ENCODE results near the gene KAZALD1. TPM values are rescaled to one million over a fixed set of nuclear protein-coding genes. Genes with fewer than 3 reads are reported as not detected.

The KAZALD1 gene
- total RNA-seq, 4 donors from 2014 or later = 1.0 to 4.0 (median 2.6) TPM

DNA sequence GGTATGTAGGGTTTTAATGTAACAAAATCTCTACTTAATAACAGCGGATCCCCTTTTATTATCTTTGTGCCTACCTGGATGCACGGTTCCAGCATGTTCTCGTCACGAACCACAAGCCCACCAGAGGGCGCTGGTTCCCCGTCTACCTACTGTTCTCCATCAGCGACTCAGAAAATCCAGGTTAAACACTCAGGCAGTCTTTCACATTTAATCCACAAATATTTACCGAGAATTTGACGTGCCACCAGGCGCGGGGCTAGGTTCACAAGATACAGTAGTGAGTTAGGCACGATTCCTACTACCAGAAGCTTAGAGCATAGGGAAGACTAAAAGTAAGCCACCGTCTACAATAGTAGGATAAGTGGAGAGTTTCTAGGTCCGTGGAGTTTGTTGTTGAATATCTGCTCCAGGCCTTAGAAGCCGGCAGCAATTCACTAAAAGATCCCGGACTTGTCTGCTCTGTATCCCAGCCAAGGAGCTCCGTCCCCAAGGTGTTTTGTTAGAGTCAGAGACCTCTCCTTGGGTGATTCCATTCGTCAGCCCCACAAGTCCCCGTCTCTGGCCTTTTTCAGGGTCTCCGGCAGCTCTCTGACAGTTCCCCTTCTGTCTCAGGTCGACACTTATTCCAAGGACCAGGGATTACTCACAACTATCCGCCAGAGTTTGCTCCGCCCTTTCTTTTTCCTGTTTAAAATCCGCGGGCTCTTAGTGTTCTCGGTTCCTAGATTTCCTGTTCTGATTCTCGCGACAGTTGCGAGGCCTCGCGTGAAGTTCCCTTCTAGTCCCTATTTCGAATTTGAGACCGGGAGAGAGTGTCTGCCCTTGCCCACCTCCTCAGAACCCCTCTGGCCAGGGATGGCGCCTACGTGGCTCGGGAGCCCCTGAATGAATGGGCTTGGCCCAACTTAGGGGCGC lies 1.5 kb upstream of the KAZALD1 start:
- intact Hi-C loops (cut with DNase I) = loop anchor here (2.0 kb wide), 1 partner anchor 81 kb away; no protein-coding TSS in a partner anchor
- Histone ChIP-seq H3K9me3 (no peaks in the 10 kb centered on the region), H3K27me3 (peaks cover 0 to 34% (median 15%) of the 10 kb centered on the region in 4 donors), H3K27ac (replicated peaks in 1 of 4) (peak overlapping the region; percentile 91 to 97 (median 94)), H3K4me1 (peaks cover 30 to 49% (median 41%) of the 10 kb centered on the region in 4 donors), H3K36me3 (no peaks in the 10 kb centered on the region), H3K4me3 (peak overlapping the region; percentile 69 to 82 (median 80))
- WGBS = under 1% methylated on average over 37 of the region's 37 CpGs
- peak; percentile 98 for DNase-seq (ENCODE audit: extremely low spot score)
- peak; percentile 27 to 37 for TF ChIP-seq POLR2AphosphoS5 (IDR thresholded peaks at IDR 0.05)
- no peak for TF ChIP-seq EP300 (IDR thresholded peaks at IDR 0.05)
- TF ChIP-seq, protein P1, sequence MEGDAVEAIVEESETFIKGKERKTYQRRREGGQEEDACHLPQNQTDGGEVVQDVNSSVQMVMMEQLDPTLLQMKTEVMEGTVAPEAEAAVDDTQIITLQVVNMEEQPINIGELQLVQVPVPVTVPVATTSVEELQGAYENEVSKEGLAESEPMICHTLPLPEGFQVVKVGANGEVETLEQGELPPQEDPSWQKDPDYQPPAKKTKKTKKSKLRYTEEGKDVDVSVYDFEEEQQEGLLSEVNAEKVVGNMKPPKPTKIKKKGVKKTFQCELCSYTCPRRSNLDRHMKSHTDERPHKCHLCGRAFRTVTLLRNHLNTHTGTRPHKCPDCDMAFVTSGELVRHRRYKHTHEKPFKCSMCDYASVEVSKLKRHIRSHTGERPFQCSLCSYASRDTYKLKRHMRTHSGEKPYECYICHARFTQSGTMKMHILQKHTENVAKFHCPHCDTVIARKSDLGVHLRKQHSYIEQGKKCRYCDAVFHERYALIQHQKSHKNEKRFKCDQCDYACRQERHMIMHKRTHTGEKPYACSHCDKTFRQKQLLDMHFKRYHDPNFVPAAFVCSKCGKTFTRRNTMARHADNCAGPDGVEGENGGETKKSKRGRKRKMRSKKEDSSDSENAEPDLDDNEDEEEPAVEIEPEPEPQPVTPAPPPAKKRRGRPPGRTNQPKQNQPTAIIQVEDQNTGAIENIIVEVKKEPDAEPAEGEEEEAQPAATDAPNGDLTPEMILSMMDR (IDR thresholded peaks at IDR 0.05) = peak; percentile 81 to 87 (median 85)
- TF ChIP-seq POLR2A (IDR thresholded peaks at IDR 0.05; ENCODE audit: low read depth) = no peak

DNA sequence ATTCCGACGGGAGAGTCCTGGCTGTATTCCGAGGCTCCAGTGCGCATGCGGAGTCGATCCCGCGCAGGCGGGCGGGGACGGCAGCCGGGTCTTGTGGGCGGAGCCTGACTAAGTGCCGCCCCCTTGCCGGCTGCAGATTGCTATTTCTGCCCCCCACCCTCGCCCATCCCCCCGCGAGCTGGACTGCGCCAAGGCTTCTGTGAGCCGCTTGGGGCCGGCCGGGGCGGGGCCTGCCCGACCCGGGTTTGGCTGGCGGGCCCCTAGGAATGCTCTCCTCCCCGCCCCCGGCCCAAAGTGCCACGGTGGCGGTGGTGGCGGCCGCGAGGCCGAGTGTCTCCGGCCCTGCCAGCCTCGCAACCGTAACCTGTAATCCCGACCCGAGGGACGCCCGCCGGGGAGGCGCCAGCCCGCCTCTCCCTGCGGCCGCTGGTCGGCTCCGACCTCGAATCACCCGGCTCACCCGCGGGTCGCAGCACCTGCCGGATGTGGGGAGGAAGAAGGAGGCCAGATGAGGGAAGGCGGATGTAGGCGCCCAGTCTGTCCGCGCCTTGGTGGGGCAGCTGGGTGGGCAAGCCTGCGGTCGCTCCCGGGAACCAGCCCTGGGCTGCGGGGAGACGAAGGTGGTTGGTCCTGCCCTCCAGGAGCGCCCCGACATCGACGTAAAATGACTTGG lies 702 bp upstream of the KAZALD1 start:
- Histone ChIP-seq H3K27ac (replicated peaks in 1 of 4) (peak overlapping the region; percentile 91 to 97 (median 94)), H3K27me3 (peaks cover 0 to 41% (median 22%) of the 10 kb centered on the region in 4 donors), H3K9me3 (no peaks in the 10 kb centered on the region), H3K36me3 (no peaks in the 10 kb centered on the region), H3K4me3 (peak overlapping the region; percentile 69 to 82 (median 80)), H3K4me1 (peaks cover 35 to 57% (median 49%) of the 10 kb centered on the region in 4 donors)
- 0% methylated on average over 14 of the region's 67 CpGs for WGBS
- DNase-seq (ENCODE audit: extremely low spot score) = no peak
- intact Hi-C loops (cut with DNase I) = loop anchor here (2.0 kb wide), 1 partner anchor 80 kb away; no protein-coding TSS in a partner anchor
- TF ChIP-seq POLR2AphosphoS5 (IDR thresholded peaks at IDR 0.05) (peak; percentile 51 to 68), POLR2A (IDR thresholded peaks at IDR 0.05; ENCODE audit: low read depth) (no peak)
- TF ChIP-seq, protein P1 (IDR thresholded peaks at IDR 0.05) = peak in 1 of 3 experiments; percentile 3

DNA sequence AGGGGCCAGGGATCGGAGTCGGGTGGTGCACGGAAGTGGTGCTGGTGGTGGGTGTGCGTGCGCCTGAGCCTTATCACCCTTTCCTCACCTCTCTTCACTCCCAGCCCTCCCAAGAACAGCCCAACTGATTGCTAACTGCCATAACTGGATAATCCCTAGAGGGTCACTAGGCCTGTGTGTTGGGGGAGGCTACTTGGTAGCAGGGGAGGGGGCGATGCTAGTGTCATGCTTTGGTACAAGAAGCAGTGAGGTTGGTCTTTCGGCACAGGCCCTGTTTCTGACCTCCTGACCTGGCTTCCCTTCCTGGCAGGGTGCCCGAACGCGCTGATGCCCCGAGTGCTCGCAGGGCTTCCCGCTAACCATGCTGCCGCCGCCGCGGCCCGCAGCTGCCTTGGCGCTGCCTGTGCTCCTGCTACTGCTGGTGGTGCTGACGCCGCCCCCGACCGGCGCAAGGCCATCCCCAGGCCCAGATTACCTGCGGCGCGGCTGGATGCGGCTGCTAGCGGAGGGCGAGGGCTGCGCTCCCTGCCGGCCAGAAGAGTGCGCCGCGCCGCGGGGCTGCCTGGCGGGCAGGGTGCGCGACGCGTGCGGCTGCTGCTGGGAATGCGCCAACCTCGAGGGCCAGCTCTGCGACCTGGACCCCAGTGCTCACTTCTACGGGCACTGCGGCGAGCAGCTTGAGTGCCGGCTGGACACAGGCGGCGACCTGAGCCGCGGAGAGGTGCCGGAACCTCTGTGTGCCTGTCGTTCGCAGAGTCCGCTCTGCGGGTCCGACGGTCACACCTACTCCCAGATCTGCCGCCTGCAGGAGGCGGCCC lies 652 bp downstream of the KAZALD1 start:
- Histone ChIP-seq H3K4me3 (peak overlapping the region; percentile 69 to 82 (median 80)), H3K36me3 (no peaks in the 10 kb centered on the region), H3K27me3 (peaks cover 0 to 54% (median 35%) of the 10 kb centered on the region in 4 donors), H3K27ac (replicated peaks in 1 of 4) (peak overlapping the region; percentile 91 to 97 (median 94)), H3K9me3 (no peaks in the 10 kb centered on the region), H3K4me1 (peaks cover 47 to 70% (median 62%) of the 10 kb centered on the region in 4 donors)
- no peak for DNase-seq (ENCODE audit: extremely low spot score)
- intact Hi-C loops (cut with DNase I) = no loop called here
- 39% methylated on average over 5 of the region's 63 CpGs for WGBS
- TF ChIP-seq, protein P1 (IDR thresholded peaks at IDR 0.05) = peak; percentile 36 to 61 (median 53)
- no peak for TF ChIP-seq EP300 (IDR thresholded peaks at IDR 0.05)
- TF ChIP-seq POLR2A (IDR thresholded peaks at IDR 0.05; ENCODE audit: low read depth) = no peak

DNA sequence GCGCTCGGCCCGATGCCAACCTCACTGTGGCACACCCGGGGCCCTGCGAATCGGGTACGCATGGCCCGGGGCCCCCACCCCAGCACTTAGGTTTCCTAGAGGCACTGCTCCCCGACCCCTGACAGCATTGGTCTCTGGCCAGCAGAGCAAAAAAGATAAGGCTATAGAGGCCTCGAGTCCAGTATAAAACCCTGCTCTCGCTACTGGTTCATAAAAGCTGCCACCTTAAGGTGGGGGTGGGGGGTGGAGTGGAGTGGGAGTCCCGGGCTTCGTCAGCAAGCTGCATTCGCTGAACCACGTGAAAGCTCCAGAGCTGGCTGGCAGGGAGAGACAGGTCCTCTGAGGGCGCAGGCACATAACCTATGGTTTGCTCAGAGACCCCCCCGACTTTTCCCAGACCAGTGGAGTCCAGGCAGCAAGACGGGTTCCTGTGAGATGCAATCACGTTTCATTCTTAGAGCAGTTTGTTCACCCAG lies 1.3 kb downstream of the KAZALD1 start:
- Histone ChIP-seq H3K4me3 (peak overlapping the region; percentile 69 to 82 (median 80)), H3K27ac (replicated peaks in 1 of 4) (no peak overlapping the region), H3K27me3 (peaks cover 0 to 58% (median 35%) of the 10 kb centered on the region in 4 donors), H3K36me3 (no peaks in the 10 kb centered on the region), H3K9me3 (no peaks in the 10 kb centered on the region), H3K4me1 (peaks cover 50 to 73% (median 66%) of the 10 kb centered on the region in 4 donors)
- 31% methylated on average over 9 of the region's 19 CpGs for WGBS
- intact Hi-C loops (cut with DNase I) = no loop called here
- TF ChIP-seq, protein P1 (IDR thresholded peaks at IDR 0.05) = no peak
- TF ChIP-seq EP300 (IDR thresholded peaks at IDR 0.05) (no peak), POLR2AphosphoS5 (IDR thresholded peaks at IDR 0.05) (no peak), POLR2A (IDR thresholded peaks at IDR 0.05; ENCODE audit: low read depth) (no peak)
- no peak for DNase-seq (ENCODE audit: extremely low spot score)
